Neural progenitor cell (in vitro differentiated cells): Measurements from ENCODE around the gene ZMYND11.
"Not testable (repeated sequence)": the region's sequence is repeated elsewhere in the genome, so short reads cannot be mapped to it uniquely, and the experiment has no call there.

Experiments
- EZH2 ChIP-seq: fragments of 200-600 bp; sonication (generic); IDR thresholded peaks from 2 replicates; pipeline ENCODE4 v1.6.1; 2017; ENCODE audit warnings: antibody characterized with exemption, mild to moderate bottlenecking, moderate library complexity
- EZH2phosphoT487 ChIP-seq: fragments of 200-600 bp; sonication (generic); IDR thresholded peaks from 2 replicates; pipeline ENCODE4 v1.6.1; 2017; ENCODE audit warnings: antibody characterized with exemption
- TF ChIP-seq, protein P1 (sequence below): fragments of 200-600 bp; sonication (generic); IDR thresholded peaks from 2 replicates; pipeline ENCODE4 v1.5.1; 2017; ENCODE audit warnings: antibody characterized with exemption, mild to moderate bottlenecking

DNA sequence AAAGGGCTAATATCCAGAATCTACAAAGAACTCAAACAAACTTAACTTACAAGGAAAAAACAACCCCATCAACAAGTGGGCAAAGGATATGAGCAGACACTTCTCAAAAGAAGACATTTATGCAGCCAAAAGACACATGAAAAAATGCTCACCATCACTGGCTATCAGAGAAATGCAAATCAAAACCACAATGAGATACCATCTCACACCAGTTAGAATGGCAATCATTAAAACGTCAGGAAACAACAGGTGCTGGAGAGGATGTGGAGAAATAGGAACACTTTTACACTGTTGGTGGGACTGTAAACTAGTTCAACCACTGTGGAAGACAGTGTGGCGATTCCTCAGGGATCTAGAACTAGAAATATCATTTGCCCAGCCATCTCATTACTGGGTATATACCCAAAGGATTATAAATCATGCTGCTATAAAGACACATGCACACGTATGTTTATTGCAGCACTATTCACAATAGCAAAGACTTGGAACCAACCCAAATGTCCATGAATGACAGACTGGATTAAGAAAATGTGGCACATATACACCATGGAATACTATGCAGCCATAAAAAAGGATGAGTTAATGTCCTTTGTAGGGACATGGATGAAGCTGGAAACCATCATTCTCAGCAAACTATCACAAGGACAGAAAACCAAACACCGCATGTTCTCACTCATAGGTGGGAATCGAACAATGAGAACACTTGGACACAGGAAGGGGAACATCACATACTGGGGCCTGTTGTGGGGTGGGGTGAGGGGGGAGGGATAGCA lies 130.7 kb downstream of the ZMYND11 start:
- TF ChIP-seq, protein P1, sequence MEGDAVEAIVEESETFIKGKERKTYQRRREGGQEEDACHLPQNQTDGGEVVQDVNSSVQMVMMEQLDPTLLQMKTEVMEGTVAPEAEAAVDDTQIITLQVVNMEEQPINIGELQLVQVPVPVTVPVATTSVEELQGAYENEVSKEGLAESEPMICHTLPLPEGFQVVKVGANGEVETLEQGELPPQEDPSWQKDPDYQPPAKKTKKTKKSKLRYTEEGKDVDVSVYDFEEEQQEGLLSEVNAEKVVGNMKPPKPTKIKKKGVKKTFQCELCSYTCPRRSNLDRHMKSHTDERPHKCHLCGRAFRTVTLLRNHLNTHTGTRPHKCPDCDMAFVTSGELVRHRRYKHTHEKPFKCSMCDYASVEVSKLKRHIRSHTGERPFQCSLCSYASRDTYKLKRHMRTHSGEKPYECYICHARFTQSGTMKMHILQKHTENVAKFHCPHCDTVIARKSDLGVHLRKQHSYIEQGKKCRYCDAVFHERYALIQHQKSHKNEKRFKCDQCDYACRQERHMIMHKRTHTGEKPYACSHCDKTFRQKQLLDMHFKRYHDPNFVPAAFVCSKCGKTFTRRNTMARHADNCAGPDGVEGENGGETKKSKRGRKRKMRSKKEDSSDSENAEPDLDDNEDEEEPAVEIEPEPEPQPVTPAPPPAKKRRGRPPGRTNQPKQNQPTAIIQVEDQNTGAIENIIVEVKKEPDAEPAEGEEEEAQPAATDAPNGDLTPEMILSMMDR, result not testable (repeated sequence)
- not testable (repeated sequence) for TF ChIP-seq EZH2, EZH2phosphoT487
